Measurements from ENCODE around the gene TPBG.

TPBG gene

DNA sequence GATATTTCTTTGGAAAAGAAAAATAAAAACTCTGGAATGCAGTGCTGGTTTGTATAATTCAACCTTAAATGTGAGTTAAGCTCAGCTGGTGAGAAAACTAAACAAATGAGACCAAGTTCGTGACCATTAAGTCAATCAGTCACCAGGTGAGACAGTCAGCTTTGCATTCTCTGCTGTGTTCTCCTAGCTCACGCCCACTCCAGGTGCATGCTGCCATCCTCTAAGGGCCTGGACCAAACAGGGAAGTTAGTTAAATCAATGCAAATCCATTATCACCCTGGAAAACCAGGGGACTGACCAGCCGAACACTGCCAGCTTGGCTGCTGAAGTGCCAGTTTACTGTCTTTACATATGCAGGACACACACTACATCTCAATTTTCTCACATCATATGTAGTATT is 7.2 kb downstream of the TPBG start:
- Histone ChIP-seq H3K79me2 (ENCODE audit: insufficient read depth, low read depth) (no peaks in the 10 kb centered on the region), H3K9ac (no peak overlapping the region), H3K4me1 (ENCODE audit: low read depth, poor library complexity, severe bottlenecking) (no peaks in the 10 kb centered on the region), H3K36me3 (ENCODE audit: insufficient read depth) (no peaks in the 10 kb centered on the region), H3K27me3 (ENCODE audit: insufficient read depth, low read depth) (no peaks in the 10 kb centered on the region), H3K27ac (no peak overlapping the region), H4K20me1 (ENCODE audit: insufficient read depth) (no peaks in the 10 kb centered on the region), H3K4me2 (no peak overlapping the region), H2AFZ (ENCODE audit: low read depth) (no peak overlapping the region), H3K4me3 (IDR thresholded peaks at IDR 0.05; ENCODE audit: insufficient read depth, low read depth, low read length) (no peak overlapping the region)
- TF ChIP-seq, protein P1, sequence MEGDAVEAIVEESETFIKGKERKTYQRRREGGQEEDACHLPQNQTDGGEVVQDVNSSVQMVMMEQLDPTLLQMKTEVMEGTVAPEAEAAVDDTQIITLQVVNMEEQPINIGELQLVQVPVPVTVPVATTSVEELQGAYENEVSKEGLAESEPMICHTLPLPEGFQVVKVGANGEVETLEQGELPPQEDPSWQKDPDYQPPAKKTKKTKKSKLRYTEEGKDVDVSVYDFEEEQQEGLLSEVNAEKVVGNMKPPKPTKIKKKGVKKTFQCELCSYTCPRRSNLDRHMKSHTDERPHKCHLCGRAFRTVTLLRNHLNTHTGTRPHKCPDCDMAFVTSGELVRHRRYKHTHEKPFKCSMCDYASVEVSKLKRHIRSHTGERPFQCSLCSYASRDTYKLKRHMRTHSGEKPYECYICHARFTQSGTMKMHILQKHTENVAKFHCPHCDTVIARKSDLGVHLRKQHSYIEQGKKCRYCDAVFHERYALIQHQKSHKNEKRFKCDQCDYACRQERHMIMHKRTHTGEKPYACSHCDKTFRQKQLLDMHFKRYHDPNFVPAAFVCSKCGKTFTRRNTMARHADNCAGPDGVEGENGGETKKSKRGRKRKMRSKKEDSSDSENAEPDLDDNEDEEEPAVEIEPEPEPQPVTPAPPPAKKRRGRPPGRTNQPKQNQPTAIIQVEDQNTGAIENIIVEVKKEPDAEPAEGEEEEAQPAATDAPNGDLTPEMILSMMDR (conservative IDR thresholded peaks at IDR 0.05; ENCODE audit: low read depth, low read length), result no peak

DNA sequence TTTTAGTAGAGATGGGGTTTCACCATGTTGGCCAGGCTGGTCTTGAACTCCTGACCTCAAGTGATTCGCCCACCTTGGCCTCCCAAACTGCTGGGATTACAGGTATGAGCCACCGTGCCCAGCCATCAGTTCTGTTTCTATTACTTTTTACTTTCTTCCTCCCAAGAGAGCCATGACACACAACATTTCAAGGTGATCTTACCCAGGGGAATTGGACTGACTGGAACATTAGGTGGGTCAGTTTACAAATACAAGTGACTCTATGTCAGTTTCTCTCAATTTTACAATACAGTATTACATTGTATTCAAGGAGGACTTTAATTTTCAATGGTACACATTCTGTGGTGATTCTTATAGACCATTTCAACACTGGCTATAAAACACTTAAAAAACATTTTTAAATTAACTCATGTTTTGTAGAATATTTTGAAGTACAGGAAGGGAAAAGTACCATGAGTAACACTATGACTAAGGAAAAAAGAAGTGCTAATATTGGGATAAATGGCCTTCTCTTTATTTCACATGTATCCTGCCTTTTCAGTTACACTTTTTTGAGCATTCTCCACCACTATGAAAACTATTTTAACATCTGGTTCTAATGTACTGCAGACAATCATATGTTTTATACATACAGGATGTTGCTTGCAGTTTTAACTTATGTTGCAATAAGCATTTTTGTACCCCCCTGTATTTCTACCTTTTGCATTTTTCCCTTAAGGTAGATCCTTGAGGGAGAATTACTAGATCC is 8.4 kb downstream of the TPBG start:
- TF ChIP-seq, protein P1 (conservative IDR thresholded peaks at IDR 0.05; ENCODE audit: low read depth, low read length), result no peak

DNA sequence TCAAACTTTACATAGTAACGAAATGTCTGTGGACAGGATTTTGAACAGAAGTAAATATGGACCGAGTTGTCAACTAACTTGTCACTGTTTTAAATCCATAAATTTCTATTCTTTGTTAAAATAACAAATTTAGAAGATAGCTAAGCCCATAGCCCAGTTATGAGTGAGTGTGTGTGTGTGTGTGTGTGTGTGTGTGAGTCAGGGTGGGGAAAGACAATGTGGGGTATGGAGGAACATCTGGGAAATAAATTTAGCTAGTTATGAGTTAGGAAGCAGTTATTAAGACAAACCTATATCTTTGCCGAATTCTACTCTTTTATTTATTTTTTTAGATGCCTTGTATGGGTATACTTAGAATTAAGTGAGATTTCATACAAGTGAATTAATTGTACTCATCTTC is 9.0 kb downstream of the TPBG start:
- Histone ChIP-seq H3K27me3 (ENCODE audit: insufficient read depth, low read depth) (no peaks in the 10 kb centered on the region), H3K79me2 (ENCODE audit: insufficient read depth, low read depth) (no peaks in the 10 kb centered on the region), H3K4me3 (IDR thresholded peaks at IDR 0.05; ENCODE audit: insufficient read depth, low read depth, low read length) (no peak overlapping the region), H4K20me1 (ENCODE audit: insufficient read depth) (no peaks in the 10 kb centered on the region), H2AFZ (ENCODE audit: low read depth) (no peak overlapping the region), H3K27ac (no peak overlapping the region), H3K36me3 (ENCODE audit: insufficient read depth) (no peaks in the 10 kb centered on the region), H3K4me1 (ENCODE audit: low read depth, poor library complexity, severe bottlenecking) (no peaks in the 10 kb centered on the region), H3K9ac (no peak overlapping the region), H3K4me2 (no peak overlapping the region)
- TF ChIP-seq, protein P1 (conservative IDR thresholded peaks at IDR 0.05; ENCODE audit: low read depth, low read length), result no peak

More for the DNA sequence above, 8.4 kb downstream of the TPBG start:
- H4K20me1 ChIP-seq (ENCODE audit: insufficient read depth), result no peaks in the 10 kb centered on the region
- no peaks in the 10 kb centered on the region for H3K36me3 ChIP-seq (ENCODE audit: insufficient read depth)
- no peak overlapping the region for H3K9ac ChIP-seq
- no peaks in the 10 kb centered on the region for H3K4me1 ChIP-seq (ENCODE audit: low read depth, poor library complexity, severe bottlenecking)
- no peak overlapping the region for H3K4me2 ChIP-seq
- no peaks in the 10 kb centered on the region for H3K27me3 ChIP-seq (ENCODE audit: insufficient read depth, low read depth)
- no peak overlapping the region for H2AFZ ChIP-seq (ENCODE audit: low read depth)
- no peak overlapping the region for H3K27ac ChIP-seq
- no peaks in the 10 kb centered on the region for H3K79me2 ChIP-seq (ENCODE audit: insufficient read depth, low read depth)
- H3K4me3 ChIP-seq (IDR thresholded peaks at IDR 0.05; ENCODE audit: insufficient read depth, low read depth, low read length), result no peak overlapping the region

DNA sequence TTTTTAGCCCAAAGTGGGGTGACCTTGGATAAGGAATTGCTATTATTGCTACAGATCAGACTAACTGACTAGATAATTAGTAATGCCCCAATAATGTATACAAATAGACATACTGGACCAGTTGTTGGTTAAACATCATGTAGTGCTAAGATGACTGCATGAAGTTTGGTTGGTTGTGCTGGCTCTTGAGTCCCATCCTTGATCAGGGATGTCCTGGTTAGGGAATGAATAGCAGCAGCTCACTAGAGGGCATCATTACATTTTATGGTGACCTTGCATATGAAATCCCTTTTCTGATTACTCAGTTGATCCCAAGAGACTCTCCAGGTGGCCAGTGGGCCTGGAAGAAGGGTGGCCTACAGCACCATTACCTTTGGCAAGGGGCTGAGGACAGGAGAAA is 10.9 kb downstream of the TPBG start:
- TF ChIP-seq, protein P1 (conservative IDR thresholded peaks at IDR 0.05; ENCODE audit: low read depth, low read length), result no peak
- Histone ChIP-seq H2AFZ (ENCODE audit: low read depth) (no peak overlapping the region), H3K27me3 (ENCODE audit: insufficient read depth, low read depth) (no peaks in the 10 kb centered on the region), H3K27ac (no peak overlapping the region), H3K4me2 (no peak overlapping the region), H3K4me1 (ENCODE audit: low read depth, poor library complexity, severe bottlenecking) (no peaks in the 10 kb centered on the region), H4K20me1 (ENCODE audit: insufficient read depth) (no peaks in the 10 kb centered on the region), H3K4me3 (IDR thresholded peaks at IDR 0.05; ENCODE audit: insufficient read depth, low read depth, low read length) (no peak overlapping the region), H3K79me2 (ENCODE audit: insufficient read depth, low read depth) (no peaks in the 10 kb centered on the region), H3K9ac (no peak overlapping the region), H3K36me3 (ENCODE audit: insufficient read depth) (no peaks in the 10 kb centered on the region)

All from KMS-11 (cell line).